Neural cell (in vitro differentiated cells): ENCODE results near the gene ITGAE. TPM values are rescaled to one million over a fixed set of nuclear protein-coding genes. Genes with fewer than 3 reads are reported as not detected.

Source experiments
- H2AFZ ChIP-seq: fragments of 200-600, 300-800 bp; sonication (generic), shearing (Covaris generic); 2 replicates; pipeline ENCODE4 v1.6.0; 2014; ENCODE audit warnings: low read depth, mild to moderate bottlenecking, antibody characterized with exemption, low read length, moderate library complexity
- H3F3A ChIP-seq: fragments of 200-600 bp; shearing (Covaris generic); 2 replicates; pipeline ENCODE4 v1.6.1; 2016; ENCODE audit warnings: mild to moderate bottlenecking, moderate library complexity, mixed read lengths, antibody characterized with exemption, low read length; ENCODE audit not compliant: insufficient read depth, poor library complexity, severe bottlenecking
- H3K27ac ChIP-seq: fragments of 200-600, 300-800 bp; sonication (generic), shearing (Covaris generic); 2 replicates; pipeline ENCODE4 v1.5.1; 2014; ENCODE audit warnings: mild to moderate bottlenecking, low read length, moderate library complexity
- H3K27me3 ChIP-seq: fragments of 300-800, 200-600 bp; sonication (generic), shearing (Covaris generic); 2 replicates; pipeline ENCODE4 v1.6.0; 2014; ENCODE audit warnings: mild to moderate bottlenecking, low read depth, low read length, moderate library complexity; ENCODE audit not compliant: insufficient read depth
- H3K36me3 ChIP-seq: fragments of 300-800, 200-600 bp; sonication (generic), shearing (Covaris generic); 2 replicates; pipeline ENCODE4 v1.5.1; 2014; ENCODE audit warnings: mild to moderate bottlenecking, antibody characterized with exemption, low read length, moderate library complexity; ENCODE audit not compliant: insufficient read depth
- H3K4me2 ChIP-seq: fragments of 300-800, 200-600 bp; sonication (generic), shearing (Covaris generic); 2 replicates; pipeline ENCODE4 v1.6.0; 2014; ENCODE audit warnings: mild to moderate bottlenecking, low read length
- H3K4me3 ChIP-seq: fragments of 300-800, 200-600 bp; sonication (generic), shearing (Covaris generic); 2 replicates; pipeline ENCODE4 v1.5.1; 2014; ENCODE audit warnings: mild to moderate bottlenecking, low read length, moderate library complexity
- H3K79me2 ChIP-seq: fragments of 200-600 bp; shearing (Covaris generic); replicated peaks from 2 replicates; pipeline ENCODE4 v1.6.0; 2014; ENCODE audit warnings: mild to moderate bottlenecking, low read length, moderate library complexity; ENCODE audit not compliant: insufficient read depth
- H3K9ac ChIP-seq: fragments of 300-800, 200-600 bp; sonication (generic), shearing (Covaris generic); 2 replicates; pipeline ENCODE4 v1.6.1; 2016; ENCODE audit warnings: mild to moderate bottlenecking, low read length, mixed read lengths
- H3K9me2 ChIP-seq: fragments of 200-600 bp; shearing (Covaris generic); 2 replicates; pipeline ENCODE4 v1.6.1; 2016; ENCODE audit warnings: mild to moderate bottlenecking, low read length, mixed read lengths; ENCODE audit not compliant: insufficient read depth
- H3K9me3 ChIP-seq: fragments of 200-600, 300-800 bp; sonication (generic), shearing (Covaris generic); 2 replicates; pipeline ENCODE4 v1.6.1; 2016; ENCODE audit warnings: mild to moderate bottlenecking, mixed run types, low read length, moderate library complexity, mixed read lengths
- H4K20me1 ChIP-seq: fragments of 200-600 bp; shearing (Covaris generic); 2 replicates; pipeline ENCODE4 v1.6.1; 2016; ENCODE audit warnings: mild to moderate bottlenecking, mixed run types; ENCODE audit not compliant: insufficient read depth
- EP300 ChIP-seq: fragments of 450-650 bp; conservative IDR thresholded peaks from 2 replicates; pipeline ENCODE4 v1.6.1; 2014; ENCODE audit warnings: antibody characterized with exemption, mild to moderate bottlenecking, moderate library complexity; ENCODE audit not compliant: poor library complexity, severe bottlenecking
- EZH2 ChIP-seq: fragments of 200-600, 300-800 bp; shearing (Covaris generic), sonication (generic); IDR thresholded peaks from 2 replicates; pipeline ENCODE4 v1.6.1; 2014; ENCODE audit warnings: antibody characterized with exemption, low read length, borderline replicate concordance, mild to moderate bottlenecking; ENCODE audit not compliant: insufficient read depth, poor library complexity, severe bottlenecking
- MXI1 ChIP-seq: fragments of 450-650 bp; conservative IDR thresholded peaks from 2 replicates; pipeline ENCODE4 v1.6.1; 2014; ENCODE audit warnings: antibody characterized with exemption, mild to moderate bottlenecking; ENCODE audit not compliant: poor library complexity, severe bottlenecking
- POLR2AphosphoS5 ChIP-seq: IDR thresholded peaks from 2 replicates; pipeline ENCODE4 v1.6.1; 2012
- RAD21 ChIP-seq: fragments of 450-650 bp; conservative IDR thresholded peaks from 2 replicates; pipeline ENCODE4 v1.6.1; 2014; ENCODE audit warnings: antibody characterized with exemption, mild to moderate bottlenecking, moderate library complexity
- REST ChIP-seq: IDR thresholded peaks from 2 replicates; pipeline ENCODE4 v1.6.1; 2012; ENCODE audit warnings: borderline replicate concordance
- SMC3 ChIP-seq: fragments of 450-650 bp; conservative IDR thresholded peaks from 2 replicates; pipeline ENCODE4 v1.6.1; 2014; ENCODE audit warnings: antibody characterized with exemption, mild to moderate bottlenecking, moderate library complexity; ENCODE audit not compliant: poor library complexity
- TAF1 ChIP-seq: IDR thresholded peaks from 2 replicates; pipeline ENCODE4 v1.6.1; 2012; ENCODE audit warnings: low read depth
- polyA plus RNA-seq: library from polyadenylated mRNA; depleted of rRNA; stranded (reverse); fragments of >200 nt; gene quantifications from 2 replicates; pipeline ENCODE4 v1.2.3, GENCODE V29; 2014
- TF ChIP-seq, protein P1 (sequence below): fragments of 450-650 bp; IDR thresholded peaks from 2 replicates; pipeline ENCODE4 v1.5.1; 2014; ENCODE audit warnings: antibody characterized with exemption, mild to moderate bottlenecking, moderate library complexity; ENCODE audit not compliant: poor library complexity, severe bottlenecking

The ITGAE gene
- polyA plus RNA-seq, 1 donor from 2014 or later, result 169 TPM

- Histone ChIP-seq H3K36me3 (no peaks in the 10 kb centered on the region), H2AFZ (no peak overlapping the region), H3F3A (no peaks in the 10 kb centered on the region), H3K9me3 (no peaks in the 10 kb centered on the region), H3K9ac (no peak overlapping the region), H3K4me3 (no peak overlapping the region), H3K27me3 (no peaks in the 10 kb centered on the region), H4K20me1 (no peaks in the 10 kb centered on the region), H3K9me2 (no peaks in the 10 kb centered on the region), H3K4me2 (no peak overlapping the region), H3K79me2 (no peaks in the 10 kb centered on the region), H3K27ac (no peak overlapping the region)
- TF ChIP-seq SMC3, result no peak
- TF ChIP-seq MXI1, result no peak
- no peak for TF ChIP-seq EP300
- TF ChIP-seq REST, result no peak
- TF ChIP-seq, protein P1, sequence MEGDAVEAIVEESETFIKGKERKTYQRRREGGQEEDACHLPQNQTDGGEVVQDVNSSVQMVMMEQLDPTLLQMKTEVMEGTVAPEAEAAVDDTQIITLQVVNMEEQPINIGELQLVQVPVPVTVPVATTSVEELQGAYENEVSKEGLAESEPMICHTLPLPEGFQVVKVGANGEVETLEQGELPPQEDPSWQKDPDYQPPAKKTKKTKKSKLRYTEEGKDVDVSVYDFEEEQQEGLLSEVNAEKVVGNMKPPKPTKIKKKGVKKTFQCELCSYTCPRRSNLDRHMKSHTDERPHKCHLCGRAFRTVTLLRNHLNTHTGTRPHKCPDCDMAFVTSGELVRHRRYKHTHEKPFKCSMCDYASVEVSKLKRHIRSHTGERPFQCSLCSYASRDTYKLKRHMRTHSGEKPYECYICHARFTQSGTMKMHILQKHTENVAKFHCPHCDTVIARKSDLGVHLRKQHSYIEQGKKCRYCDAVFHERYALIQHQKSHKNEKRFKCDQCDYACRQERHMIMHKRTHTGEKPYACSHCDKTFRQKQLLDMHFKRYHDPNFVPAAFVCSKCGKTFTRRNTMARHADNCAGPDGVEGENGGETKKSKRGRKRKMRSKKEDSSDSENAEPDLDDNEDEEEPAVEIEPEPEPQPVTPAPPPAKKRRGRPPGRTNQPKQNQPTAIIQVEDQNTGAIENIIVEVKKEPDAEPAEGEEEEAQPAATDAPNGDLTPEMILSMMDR, result no peak
- no peak for TF ChIP-seq RAD21
- no peak for TF ChIP-seq TAF1
- no peak for TF ChIP-seq POLR2AphosphoS5
- TF ChIP-seq EZH2, result no peak
These were observed 4.7 kb downstream of the ITGAE start for GRCh38 chr17:3796110-3796821.

GRCh38 chr17:3795390-3796102, 5.4 kb downstream of the ITGAE start:
- no peaks in the 10 kb centered on the region for H3K36me3 ChIP-seq
- no peaks in the 10 kb centered on the region for H3K27me3 ChIP-seq
- H3K9ac ChIP-seq, result no peak overlapping the region
- no peak overlapping the region for H3K27ac ChIP-seq
- H3K9me3 ChIP-seq, result no peaks in the 10 kb centered on the region
- no peaks in the 10 kb centered on the region for H3K9me2 ChIP-seq
- H3K79me2 ChIP-seq, result no peaks in the 10 kb centered on the region
- no peak for TF ChIP-seq POLR2AphosphoS5
- TF ChIP-seq, protein P1, result no peak
- no peak for TF ChIP-seq REST
- TF ChIP-seq SMC3, result no peak
- TF ChIP-seq RAD21, result no peak
- no peak for TF ChIP-seq EP300
- no peak for TF ChIP-seq MXI1
- TF ChIP-seq TAF1, result no peak
- TF ChIP-seq EZH2, result no peak
- no peak overlapping the region for H2AFZ ChIP-seq
- H3F3A ChIP-seq, result no peaks in the 10 kb centered on the region
- H4K20me1 ChIP-seq, result no peaks in the 10 kb centered on the region
- no peak overlapping the region for H3K4me2 ChIP-seq
- H3K4me3 ChIP-seq, result no peak overlapping the region
